Activated CD4-positive, alpha-beta T cell treated with anti-CD3 and anti-CD28 coated beads, Interleukin-2, Interleukin-6, amounts not matched to agents 100 ng/mL and 50 ng/mL, durations not matched to agents 16 hours and 8 hours (primary cell): Measurements from ENCODE around the gene PKM.

Experiments
- DNase-seq: peaks from one replicate; pipeline ENCODE4 v3.0.0-alpha.2; 2020

The PKM gene

GRCh38 chr15:72199721-72200212, 31.2 kb downstream of the PKM start:
- DNase-seq: peak; percentile 81

GRCh38 chr15:72199205-72199515, 31.8 kb downstream of the PKM start:
- no peak for DNase-seq

GRCh38 chr15:72198356-72199204, 32.4 kb downstream of the PKM start:
- DNase-seq: no peak

- peak; percentile 58 for DNase-seq
Measured at GRCh38 chr15:72197460-72198355, 33.3 kb downstream of the PKM start, which contains the start of gene GRAMD2A. Gene GRAMD2A (minus strand): TSS chr15:72197787.

- no peak for DNase-seq
Measured at GRCh38 chr15:72197041-72197459, 33.9 kb downstream of the PKM start.

- no peak for DNase-seq
Measured at GRCh38 chr15:72196409-72197040, 34.5 kb downstream of the PKM start.

GRCh38 chr15:72195101-72195511, 35.9 kb downstream of the PKM start:
- DNase-seq: no peak

- no peak for DNase-seq
Measured at GRCh38 chr15:72193836-72194396, 37.1 kb downstream of the PKM start.

GRCh38 chr15:72192416-72192815, 38.6 kb downstream of the PKM start:
- no peak for DNase-seq

GRCh38 chr15:72189250-72189902, 41.6 kb downstream of the PKM start:
- no peak for DNase-seq

- no peak for DNase-seq
Measured at GRCh38 chr15:72184165-72184811, 46.7 kb downstream of the PKM start.

GRCh38 chr15:72183781-72184164, 47.2 kb downstream of the PKM start:
- no peak for DNase-seq

- DNase-seq: no peak
Measured at GRCh38 chr15:72182673-72183072, 48.3 kb downstream of the PKM start.

GRCh38 chr15:72182244-72182643, 48.7 kb downstream of the PKM start:
- no peak for DNase-seq

GRCh38 chr15:72180761-72181324, 50.1 kb downstream of the PKM start:
- no peak for DNase-seq

GRCh38 chr15:72179950-72180581, 50.9 kb downstream of the PKM start:
- no peak for DNase-seq

- DNase-seq: no peak
Measured at GRCh38 chr15:72178976-72179585, 51.9 kb downstream of the PKM start.

GRCh38 chr15:72176743-72177142, 54.2 kb downstream of the PKM start:
- DNase-seq: no peak

GRCh38 chr15:72176159-72176558, 54.8 kb downstream of the PKM start:
- no peak for DNase-seq
